ENCODE measurements around the gene TMEM50B.

Gene TMEM50B

GRCh38 chr21:33441489-33442477 is 38.0 kb downstream of the TMEM50B start:
- Histone ChIP-seq H3K27me3 (ENCODE audit: control insufficient read depth, insufficient read depth, low read length) (no peaks in the 10 kb centered on the region), H3K4me3 (ENCODE audit: low read length) (no peak overlapping the region), H3K27ac (ENCODE audit: low read length) (no peak overlapping the region), H3K9ac (ENCODE audit: low read length) (no peak overlapping the region), H3K4me1 (ENCODE audit: control insufficient read depth, low read depth, low read length) (no peaks in the 10 kb centered on the region), H3K36me3 (ENCODE audit: control insufficient read depth, low read depth, low read length) (peaks cover 9% of the 10 kb centered on the region), H3K9me3 (ENCODE audit: control insufficient read depth, low read depth, low read length) (no peaks in the 10 kb centered on the region)

- H3K4me1 ChIP-seq (ENCODE audit: control insufficient read depth, low read depth, low read length) = no peaks in the 10 kb centered on the region
- H3K4me3 ChIP-seq (ENCODE audit: low read length) = no peak overlapping the region
- no peaks in the 10 kb centered on the region for H3K27me3 ChIP-seq (ENCODE audit: control insufficient read depth, insufficient read depth, low read length)
- H3K36me3 ChIP-seq (ENCODE audit: control insufficient read depth, low read depth, low read length) = peaks cover 42% of the 10 kb centered on the region
- no peak overlapping the region for H3K27ac ChIP-seq (ENCODE audit: low read length)
- no peak overlapping the region for H3K9ac ChIP-seq (ENCODE audit: low read length)
- H3K9me3 ChIP-seq (ENCODE audit: control insufficient read depth, low read depth, low read length) = no peaks in the 10 kb centered on the region
Observed at GRCh38 chr21:33437140-33437539, 42.6 kb downstream of the TMEM50B start.

- H3K27me3 ChIP-seq (ENCODE audit: control insufficient read depth, insufficient read depth, low read length) = no peaks in the 10 kb centered on the region
- peaks cover 53% of the 10 kb centered on the region for H3K36me3 ChIP-seq (ENCODE audit: control insufficient read depth, low read depth, low read length)
- H3K9me3 ChIP-seq (ENCODE audit: control insufficient read depth, low read depth, low read length) = no peaks in the 10 kb centered on the region
- H3K9ac ChIP-seq (ENCODE audit: low read length) = no peak overlapping the region
- no peak overlapping the region for H3K27ac ChIP-seq (ENCODE audit: low read length)
- no peak overlapping the region for H3K4me3 ChIP-seq (ENCODE audit: low read length)
- H3K4me1 ChIP-seq (ENCODE audit: control insufficient read depth, low read depth, low read length) = no peaks in the 10 kb centered on the region
Observed at GRCh38 chr21:33434770-33435360, 44.9 kb downstream of the TMEM50B start.

- Histone ChIP-seq H3K27ac (ENCODE audit: low read length) (no peak overlapping the region), H3K36me3 (ENCODE audit: control insufficient read depth, low read depth, low read length) (peaks cover 63% of the 10 kb centered on the region), H3K4me3 (ENCODE audit: low read length) (no peak overlapping the region), H3K9ac (ENCODE audit: low read length) (no peak overlapping the region), H3K27me3 (ENCODE audit: control insufficient read depth, insufficient read depth, low read length) (no peaks in the 10 kb centered on the region), H3K4me1 (ENCODE audit: control insufficient read depth, low read depth, low read length) (no peaks in the 10 kb centered on the region), H3K9me3 (ENCODE audit: control insufficient read depth, low read depth, low read length) (no peaks in the 10 kb centered on the region)
Observed at GRCh38 chr21:33433425-33434114, 46.2 kb downstream of the TMEM50B start.

GRCh38 chr21:33433001-33433400 is 46.8 kb downstream of the TMEM50B start:
- peaks cover 64% of the 10 kb centered on the region for H3K36me3 ChIP-seq (ENCODE audit: control insufficient read depth, low read depth, low read length)
- H3K9ac ChIP-seq (ENCODE audit: low read length) = no peak overlapping the region

GRCh38 chr21:33432496-33432895 is 47.3 kb downstream of the TMEM50B start:
- Histone ChIP-seq H3K36me3 (ENCODE audit: control insufficient read depth, low read depth, low read length) (peaks cover 62% of the 10 kb centered on the region), H3K4me3 (ENCODE audit: low read length) (no peak overlapping the region), H3K27ac (ENCODE audit: low read length) (no peak overlapping the region), H3K9me3 (ENCODE audit: control insufficient read depth, low read depth, low read length) (no peaks in the 10 kb centered on the region), H3K4me1 (ENCODE audit: control insufficient read depth, low read depth, low read length) (no peaks in the 10 kb centered on the region), H3K27me3 (ENCODE audit: control insufficient read depth, insufficient read depth, low read length) (no peaks in the 10 kb centered on the region), H3K9ac (ENCODE audit: low read length) (no peak overlapping the region)

More at GRCh38 chr21:33433001-33433400, 46.8 kb downstream of the TMEM50B start:
- Histone ChIP-seq H3K4me3 (ENCODE audit: low read length) (no peak overlapping the region), H3K27me3 (ENCODE audit: control insufficient read depth, insufficient read depth, low read length) (no peaks in the 10 kb centered on the region), H3K27ac (ENCODE audit: low read length) (no peak overlapping the region), H3K4me1 (ENCODE audit: control insufficient read depth, low read depth, low read length) (no peaks in the 10 kb centered on the region), H3K9me3 (ENCODE audit: control insufficient read depth, low read depth, low read length) (no peaks in the 10 kb centered on the region)

- H3K9ac ChIP-seq (ENCODE audit: low read length) = no peak overlapping the region
- H3K9me3 ChIP-seq (ENCODE audit: control insufficient read depth, low read depth, low read length) = no peaks in the 10 kb centered on the region
- no peaks in the 10 kb centered on the region for H3K4me1 ChIP-seq (ENCODE audit: control insufficient read depth, low read depth, low read length)
- no peak overlapping the region for H3K4me3 ChIP-seq (ENCODE audit: low read length)
- H3K36me3 ChIP-seq (ENCODE audit: control insufficient read depth, low read depth, low read length) = peaks cover 61% of the 10 kb centered on the region
- no peaks in the 10 kb centered on the region for H3K27me3 ChIP-seq (ENCODE audit: control insufficient read depth, insufficient read depth, low read length)
- H3K27ac ChIP-seq (ENCODE audit: low read length) = no peak overlapping the region
Observed at GRCh38 chr21:33430858-33431257, 48.9 kb downstream of the TMEM50B start.

DNA sequence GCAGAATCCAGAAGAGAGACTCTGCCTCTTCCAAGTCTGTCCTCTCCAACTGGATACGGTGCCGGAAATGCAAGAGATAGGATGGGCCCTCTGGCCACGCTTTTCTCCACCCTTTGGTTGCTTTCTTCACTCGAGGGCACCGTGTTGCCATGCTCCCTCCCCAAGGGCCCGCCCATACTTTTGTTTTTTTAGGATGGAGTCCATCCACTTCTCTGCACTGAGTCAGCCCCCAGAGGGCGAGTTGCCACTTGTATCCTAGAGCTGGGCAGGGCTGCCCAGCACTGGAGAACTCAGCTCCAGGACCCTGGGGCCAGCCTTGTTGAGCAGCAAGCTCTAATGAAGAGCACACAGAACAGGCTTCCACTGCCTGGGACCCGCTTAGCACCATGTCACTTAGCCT is 51.1 kb downstream of the TMEM50B start:
- Histone ChIP-seq H3K4me3 (ENCODE audit: low read length) (no peak overlapping the region), H3K9ac (ENCODE audit: low read length) (no peak overlapping the region), H3K9me3 (ENCODE audit: control insufficient read depth, low read depth, low read length) (no peaks in the 10 kb centered on the region), H3K36me3 (ENCODE audit: control insufficient read depth, low read depth, low read length) (peaks cover 52% of the 10 kb centered on the region), H3K27ac (ENCODE audit: low read length) (no peak overlapping the region), H3K27me3 (ENCODE audit: control insufficient read depth, insufficient read depth, low read length) (no peaks in the 10 kb centered on the region), H3K4me1 (ENCODE audit: control insufficient read depth, low read depth, low read length) (no peaks in the 10 kb centered on the region)

- Histone ChIP-seq H3K4me3 (ENCODE audit: low read length) (no peak overlapping the region), H3K9me3 (ENCODE audit: control insufficient read depth, low read depth, low read length) (no peaks in the 10 kb centered on the region), H3K36me3 (ENCODE audit: control insufficient read depth, low read depth, low read length) (peaks cover 39% of the 10 kb centered on the region), H3K27ac (ENCODE audit: low read length) (no peak overlapping the region), H3K4me1 (ENCODE audit: control insufficient read depth, low read depth, low read length) (no peaks in the 10 kb centered on the region), H3K27me3 (ENCODE audit: control insufficient read depth, insufficient read depth, low read length) (no peaks in the 10 kb centered on the region), H3K9ac (ENCODE audit: low read length) (no peak overlapping the region)
Observed at GRCh38 chr21:33427051-33427450, 52.7 kb downstream of the TMEM50B start.

DNA sequence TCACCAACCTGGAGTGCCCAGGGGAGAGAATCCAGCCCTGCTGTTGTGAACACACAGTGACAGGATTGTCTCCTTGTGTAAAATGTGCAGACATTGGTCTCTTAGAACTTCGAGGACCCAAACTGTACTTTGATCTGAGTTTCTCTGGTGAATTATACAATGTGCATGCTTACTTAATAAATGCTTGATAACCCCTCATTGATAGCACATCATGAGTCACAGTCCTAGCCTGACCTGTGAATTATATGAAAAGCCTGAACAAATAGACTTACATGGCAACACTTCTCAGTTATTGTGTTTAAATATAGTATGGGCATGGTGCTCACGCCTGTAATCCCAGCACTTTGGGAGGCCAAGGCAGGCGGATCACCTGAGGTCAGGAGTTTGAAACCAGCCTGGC is 53.9 kb downstream of the TMEM50B start:
- peaks cover 42% of the 10 kb centered on the region for H3K36me3 ChIP-seq (ENCODE audit: control insufficient read depth, low read depth, low read length)
- no peak overlapping the region for H3K27ac ChIP-seq (ENCODE audit: low read length)
- no peaks in the 10 kb centered on the region for H3K4me1 ChIP-seq (ENCODE audit: control insufficient read depth, low read depth, low read length)
- H3K4me3 ChIP-seq (ENCODE audit: low read length) = no peak overlapping the region
- H3K9ac ChIP-seq (ENCODE audit: low read length) = no peak overlapping the region
- no peaks in the 10 kb centered on the region for H3K27me3 ChIP-seq (ENCODE audit: control insufficient read depth, insufficient read depth, low read length)
- H3K9me3 ChIP-seq (ENCODE audit: control insufficient read depth, low read depth, low read length) = no peaks in the 10 kb centered on the region

GRCh38 chr21:33424214-33424613 is 55.6 kb downstream of the TMEM50B start:
- H3K27me3 ChIP-seq (ENCODE audit: control insufficient read depth, insufficient read depth, low read length) = no peaks in the 10 kb centered on the region
- no peak overlapping the region for H3K4me3 ChIP-seq (ENCODE audit: low read length)
- H3K36me3 ChIP-seq (ENCODE audit: control insufficient read depth, low read depth, low read length) = peaks cover 34% of the 10 kb centered on the region
- H3K4me1 ChIP-seq (ENCODE audit: control insufficient read depth, low read depth, low read length) = no peaks in the 10 kb centered on the region
- H3K9me3 ChIP-seq (ENCODE audit: control insufficient read depth, low read depth, low read length) = no peaks in the 10 kb centered on the region
- H3K9ac ChIP-seq (ENCODE audit: low read length) = no peak overlapping the region
- no peak overlapping the region for H3K27ac ChIP-seq (ENCODE audit: low read length)
